Activated CD8-positive, alpha-beta memory T cell treated with anti-CD3 and anti-CD28 coated beads for 1 hour (primary cell): ENCODE results near the gene HS3ST2.
"Not testable (repeated sequence)": the region's sequence is repeated elsewhere in the genome, so short reads cannot be mapped to it uniquely, and the experiment has no call there.

Experiments
- DNase-seq, 2 donors: peaks; one replicate each; pipeline ENCODE4 v3.0.0-alpha.2; 2020; ENCODE audit warnings: low read depth in 1 of 2; ENCODE audit errors: extremely low read depth in 1 of 2

Gene HS3ST2

GRCh38 chr16:22813223-22813947, 577 bp upstream of the HS3ST2 start:
- DNase-seq = no peak

- no peak for DNase-seq
These were observed 746 bp downstream of the HS3ST2 start for GRCh38 chr16:22814711-22815105.

- DNase-seq = no peak
These were observed 1.9 kb downstream of the HS3ST2 start for GRCh38 chr16:22815863-22816262.

- DNase-seq = no peak
These were observed 2.5 kb downstream of the HS3ST2 start for GRCh38 chr16:22816475-22816874.

- DNase-seq = not testable (repeated sequence)
These were observed 4.8 kb downstream of the HS3ST2 start for GRCh38 chr16:22818736-22819135.

- DNase-seq = no peak
These were observed 24.7 kb downstream of the HS3ST2 start for GRCh38 chr16:22838681-22839080.

GRCh38 chr16:22842031-22842430, 28.1 kb downstream of the HS3ST2 start:
- DNase-seq = not testable (repeated sequence)

- DNase-seq = no peak
These were observed 29.2 kb downstream of the HS3ST2 start for GRCh38 chr16:22843122-22843521.

GRCh38 chr16:22843856-22844255, 29.9 kb downstream of the HS3ST2 start:
- no peak for DNase-seq

GRCh38 chr16:22844416-22844815, 30.5 kb downstream of the HS3ST2 start:
- DNase-seq = no peak

- DNase-seq = no peak
These were observed 33.1 kb downstream of the HS3ST2 start for GRCh38 chr16:22847100-22847499.

GRCh38 chr16:22847690-22848089, 33.7 kb downstream of the HS3ST2 start:
- DNase-seq = no peak

- no peak for DNase-seq
These were observed 34.5 kb downstream of the HS3ST2 start for GRCh38 chr16:22848451-22848850.

GRCh38 chr16:22849517-22849916, 35.6 kb downstream of the HS3ST2 start:
- no peak for DNase-seq

GRCh38 chr16:22855231-22855630, 41.3 kb downstream of the HS3ST2 start:
- DNase-seq = no peak

GRCh38 chr16:22857296-22858025, 43.5 kb downstream of the HS3ST2 start:
- no peak for DNase-seq

GRCh38 chr16:22859925-22860324, 46.0 kb downstream of the HS3ST2 start:
- DNase-seq = no peak

GRCh38 chr16:22861580-22861979, 47.6 kb downstream of the HS3ST2 start:
- DNase-seq = no peak

GRCh38 chr16:22862046-22862445, 48.1 kb downstream of the HS3ST2 start:
- no peak for DNase-seq

GRCh38 chr16:22864375-22864774, 50.4 kb downstream of the HS3ST2 start:
- DNase-seq = no peak

GRCh38 chr16:22868593-22869224, 54.7 kb downstream of the HS3ST2 start:
- DNase-seq = no peak

- DNase-seq = no peak
These were observed 57.9 kb downstream of the HS3ST2 start for GRCh38 chr16:22871861-22872260.
